Suprapubic skin (tissue), 4 donors: ENCODE data around the gene AATF.

Source experiments
- CTCF ChIP-seq, 2 donors: fragments of 200-600 bp in 1 of 2; fragments of 450-650 bp in 1 of 2; sonication (generic) in 1 of 2; IDR thresholded peaks; one replicate each; pipeline ENCODE4 v1.5.1; 2016 to 2019; ENCODE audit warnings: antibody characterized with exemption in 2 of 2, mild to moderate bottlenecking in 1 of 2, moderate library complexity in 1 of 2
- EP300 ChIP-seq: sonication (generic); formaldehyde crosslinking; IDR thresholded peaks from one replicate; pipeline ENCODE4 v1.6.1; 2017; ENCODE audit warnings: antibody characterized with exemption
- POLR2A ChIP-seq, 2 donors: fragments of 450-650 bp; IDR thresholded peaks; one replicate each; pipeline ENCODE4 v1.6.1; 2017; ENCODE audit warnings: antibody characterized with exemption in 2 of 2, mild to moderate bottlenecking in 2 of 2, moderate library complexity in 2 of 2
- POLR2AphosphoS5 ChIP-seq, 3 donors: sonication (generic); formaldehyde crosslinking; IDR thresholded peaks; one replicate each; pipeline ENCODE4 v1.6.1; 2017; ENCODE audit warnings: antibody characterized with exemption in 3 of 3

DNA sequence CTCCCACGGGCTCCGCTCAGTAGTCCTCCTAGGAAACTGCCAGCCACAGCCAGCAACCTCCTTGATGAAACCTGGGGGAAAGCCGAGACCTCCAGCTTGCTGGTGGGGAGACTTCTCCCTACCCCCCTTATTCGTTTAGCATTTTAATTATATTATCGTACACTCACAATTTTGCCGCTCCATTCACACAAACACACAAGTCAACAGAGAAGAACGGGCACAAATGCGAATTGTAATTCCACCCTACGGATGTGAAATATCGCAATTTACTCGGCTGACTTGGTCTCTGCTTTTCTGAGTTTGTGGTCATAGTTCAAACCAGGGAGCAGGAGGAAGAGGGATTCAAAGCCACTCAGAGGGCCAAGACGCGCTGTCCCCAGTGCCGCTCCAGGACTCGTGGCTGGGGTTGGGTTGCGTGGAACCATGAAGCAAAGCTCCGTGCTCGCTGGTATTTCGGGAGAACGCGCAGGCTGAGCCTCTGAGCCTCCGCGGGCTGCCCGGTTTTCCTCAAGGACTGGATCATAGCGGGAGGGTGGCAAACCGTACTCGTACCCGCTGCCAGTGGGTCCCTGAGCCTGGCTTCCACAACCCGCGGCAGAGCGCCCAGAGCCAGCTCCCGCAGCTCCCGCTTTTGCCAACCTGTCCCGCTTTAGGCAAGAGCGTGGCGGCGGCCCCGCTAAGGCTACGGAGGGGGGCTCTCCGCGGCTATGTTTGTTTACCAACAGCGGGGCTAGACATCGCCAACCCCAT lies 9.5 kb upstream of the AATF start:
- TF ChIP-seq CTCF (IDR thresholded peaks at IDR 0.05) (no peak), POLR2AphosphoS5 (IDR thresholded peaks at IDR 0.05) (no peak), EP300 (no peak), POLR2A (IDR thresholded peaks at IDR 0.05) (no peak)
